ENCODE data around the gene CDK9.
A peak's percentile ranks its signal among the peaks of the same experiment; 100 is the strongest.

Gene CDK9

GRCh38 chr9:127828262-127829031 lies 42.6 kb downstream of the CDK9 start:
- peak; percentile 16 to 49 for DNase-seq

DNA sequence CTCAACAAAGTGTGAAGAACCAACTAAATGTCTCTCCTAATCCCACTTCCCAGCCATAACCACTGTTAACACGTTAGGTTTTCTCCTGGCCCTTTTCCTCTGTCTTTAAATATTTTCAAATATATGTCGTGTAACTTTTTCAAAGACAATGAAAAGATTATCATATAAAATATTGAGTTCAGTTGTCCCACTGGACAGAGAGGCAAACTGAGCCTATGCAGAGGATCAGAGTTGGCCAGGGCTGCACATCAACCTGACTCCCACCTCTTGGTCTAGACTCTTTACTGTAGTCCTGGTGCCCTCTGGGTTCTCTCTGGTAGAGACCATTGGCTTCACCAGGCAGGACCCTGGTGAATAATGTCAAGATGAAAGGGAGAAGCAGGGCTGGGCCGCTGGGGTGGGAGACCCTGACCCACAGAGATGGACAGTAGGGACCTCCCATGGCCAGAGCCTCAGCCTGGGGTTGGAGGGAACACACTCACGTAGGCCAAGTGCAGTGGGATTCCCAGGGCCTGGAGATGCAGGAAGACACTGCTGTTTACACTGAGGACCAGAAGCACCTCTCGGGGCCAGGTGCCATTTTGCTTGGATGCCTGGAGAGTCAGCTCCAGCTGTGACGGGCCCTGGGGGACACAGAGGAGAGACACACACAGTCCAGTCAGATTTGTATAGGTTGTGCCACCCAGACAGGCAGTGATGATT lies 43.5 kb downstream of the CDK9 start:
- no peak for DNase-seq

DNA sequence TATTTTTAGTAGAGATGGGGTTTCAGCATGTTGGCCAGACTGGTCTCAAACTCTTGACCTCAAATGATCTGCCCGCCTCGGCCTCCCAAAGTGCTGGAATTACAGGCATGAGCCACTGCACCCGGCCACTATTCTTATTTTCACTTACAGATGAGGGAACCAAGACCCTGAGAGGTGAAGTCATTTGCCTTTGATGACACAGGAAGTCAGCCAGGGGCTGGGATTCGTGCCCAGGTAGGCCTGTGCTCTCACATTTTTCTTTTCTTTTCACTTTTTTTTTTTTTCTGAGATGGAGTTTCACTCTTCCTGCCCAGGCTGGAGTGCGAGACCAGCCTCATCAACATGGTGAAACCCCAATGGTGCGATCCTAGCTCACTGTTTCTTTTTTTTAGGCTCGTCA lies 46.4 kb downstream of the CDK9 start:
- DNase-seq = no peak

DNA sequence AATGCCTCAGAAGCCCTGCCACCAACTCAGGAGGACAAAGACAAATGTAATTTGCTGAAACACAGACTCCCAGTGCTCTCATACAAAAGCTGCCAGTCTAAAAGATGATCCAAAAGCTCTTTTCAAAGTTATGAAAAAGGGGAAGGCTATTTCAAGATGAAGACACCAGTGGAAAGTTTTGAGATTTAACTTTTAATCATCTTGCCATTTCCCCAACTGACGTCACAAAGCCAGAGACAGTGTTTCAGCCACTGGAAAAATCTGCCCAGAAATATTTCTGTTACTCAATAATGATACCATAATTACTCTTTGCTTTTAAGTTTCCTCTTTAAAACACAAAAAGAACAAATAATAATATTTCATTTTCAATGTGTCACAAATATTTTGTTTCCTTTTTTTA lies 47.7 kb downstream of the CDK9 start:
- peak; percentile 95 for DNase-seq

DNA sequence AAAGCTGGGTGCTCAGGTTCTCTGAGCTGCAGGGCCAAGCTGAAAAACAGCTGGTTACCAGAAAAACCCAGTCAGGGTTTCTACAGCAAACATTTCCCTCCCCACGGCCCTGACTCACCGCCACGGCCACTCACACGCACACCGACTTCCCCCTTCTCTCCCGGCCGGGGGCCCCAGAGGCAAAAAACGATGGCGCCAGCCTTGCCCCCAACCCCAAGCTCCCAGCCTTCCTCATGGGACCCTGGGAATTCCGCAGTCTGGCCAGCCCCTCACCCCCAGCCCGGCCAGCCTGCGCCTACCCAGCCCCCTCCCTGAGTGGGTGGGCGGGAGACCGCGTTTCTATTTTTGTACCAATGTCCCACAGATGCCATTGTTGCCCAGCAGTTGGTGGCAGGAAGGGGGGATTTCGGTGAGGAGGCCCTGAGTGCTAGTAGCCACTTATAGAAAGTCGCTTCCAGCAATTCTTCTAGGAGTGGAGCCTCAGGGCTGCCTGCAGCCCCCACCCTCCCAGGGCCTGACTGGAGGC lies 50.2 kb downstream of the CDK9 start:
- peak; percentile 85 to 88 for DNase-seq

GRCh38 chr9:127836561-127836960 lies 50.7 kb downstream of the CDK9 start:
- DNase-seq = peak in 1 of 2 donors; percentile 37

DNA sequence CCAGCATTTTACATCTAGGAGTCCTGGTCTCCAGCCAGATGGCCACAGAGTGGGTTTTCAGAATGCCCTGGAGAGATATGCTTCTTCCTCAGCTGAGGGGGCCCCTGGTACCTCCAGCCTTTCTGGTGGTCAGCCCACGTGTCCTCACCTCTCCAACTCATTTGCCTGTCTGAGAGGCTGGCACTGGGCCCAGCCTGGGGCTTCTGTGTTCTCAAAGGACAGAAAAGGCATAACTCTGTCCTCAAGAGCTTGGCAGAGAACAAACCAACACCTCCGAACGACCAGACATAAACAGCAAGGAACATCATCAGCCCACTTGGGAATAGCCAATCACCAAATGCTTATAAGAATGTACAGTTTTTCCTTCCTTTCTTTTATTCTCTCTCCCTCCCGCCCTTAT lies 51.5 kb downstream of the CDK9 start:
- no peak for DNase-seq

DNA sequence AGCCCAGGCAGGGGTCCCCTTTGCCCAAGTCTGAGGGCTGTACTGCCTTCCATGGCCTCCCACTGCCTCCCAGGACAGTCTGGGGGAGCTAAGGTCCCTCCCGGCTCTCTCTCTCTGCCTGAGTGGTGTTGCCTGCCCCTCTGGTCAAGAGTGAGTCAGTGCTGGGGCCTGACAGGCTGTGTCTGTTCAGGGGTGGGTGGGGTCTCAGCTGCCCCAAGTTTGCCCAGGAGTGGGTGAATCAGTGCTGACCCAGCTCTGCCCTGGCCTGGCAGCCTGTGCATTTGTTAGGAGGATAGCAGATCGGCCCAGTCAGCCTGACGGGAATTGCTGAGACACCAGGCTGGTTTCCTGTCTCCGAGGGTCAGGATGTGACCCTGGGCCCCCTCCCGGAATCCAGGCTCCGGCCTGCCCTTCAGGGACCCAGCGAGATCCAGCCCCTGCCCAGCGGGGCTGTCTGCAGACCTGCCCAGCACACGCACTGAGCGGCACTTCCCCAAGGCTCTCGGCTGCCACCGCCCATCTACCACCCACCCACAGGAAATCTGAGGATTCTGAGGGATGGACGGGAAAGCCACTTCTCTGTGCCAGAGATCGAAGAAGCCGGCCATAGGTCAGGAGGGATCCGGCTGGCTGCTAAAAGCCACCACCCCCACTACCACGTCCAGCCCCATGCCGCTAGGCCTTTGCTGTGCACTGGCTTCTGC lies 52.7 kb downstream of the CDK9 start:
- DNase-seq = peak; percentile 76 to 91
